RWPE2 (cell line): ENCODE measurements around the gene XPR1.

Experiments used
- ATAC-seq: fragments of 200-7000 bp; cut with Tn5 transposase; 3 replicates; pipeline ENCODE4 v1.9.1; 2021; ENCODE audit warnings: low read depth
- DNase-seq: peaks from one replicate; pipeline ENCODE4 v3.0.0-alpha.2; 2020; ENCODE audit warnings: low spot score
- H3K27ac ChIP-seq: fragments of 450-650 bp; 2 replicates; pipeline ENCODE4 v1.5.1; 2017; ENCODE audit warnings: mild to moderate bottlenecking; ENCODE audit not compliant: poor library complexity, severe bottlenecking
- H3K27me3 ChIP-seq: fragments of 250-450 bp; sonication (Bioruptor Pico); 2 replicates; pipeline ENCODE4 v1.5.1; 2021; ENCODE audit warnings: mild to moderate bottlenecking, moderate library complexity; ENCODE audit not compliant: insufficient read depth, poor library complexity, severe bottlenecking
- H3K36me3 ChIP-seq: fragments of 250-450 bp; sonication (Bioruptor Pico); 2 replicates; pipeline ENCODE4 v1.5.1; 2020; ENCODE audit warnings: low read depth, mild to moderate bottlenecking, moderate library complexity
- H3K4me1 ChIP-seq: fragments of 250-450 bp; sonication (Bioruptor Pico); 2 replicates; pipeline ENCODE4 v1.5.1; 2021; ENCODE audit warnings: mild to moderate bottlenecking, moderate library complexity; ENCODE audit not compliant: insufficient read depth, poor library complexity, severe bottlenecking
- H3K4me3 ChIP-seq: fragments of 250-450 bp; sonication (Bioruptor Pico); 2 replicates; pipeline ENCODE4 v1.5.1; 2021; ENCODE audit warnings: mild to moderate bottlenecking, moderate library complexity; ENCODE audit not compliant: severe bottlenecking
- H3K9me3 ChIP-seq: fragments of 250-450 bp; sonication (Bioruptor Pico); 2 replicates; pipeline ENCODE4 v1.5.1; 2021; ENCODE audit warnings: mild to moderate bottlenecking, moderate library complexity; ENCODE audit not compliant: severe bottlenecking
- TF ChIP-seq, protein P1 (sequence below): fragments of 450-650 bp; IDR thresholded peaks from one replicate; pipeline ENCODE4 v1.5.1; 2017; ENCODE audit warnings: mild to moderate bottlenecking, moderate library complexity; ENCODE audit not compliant: poor library complexity, severe bottlenecking

Gene XPR1

DNA sequence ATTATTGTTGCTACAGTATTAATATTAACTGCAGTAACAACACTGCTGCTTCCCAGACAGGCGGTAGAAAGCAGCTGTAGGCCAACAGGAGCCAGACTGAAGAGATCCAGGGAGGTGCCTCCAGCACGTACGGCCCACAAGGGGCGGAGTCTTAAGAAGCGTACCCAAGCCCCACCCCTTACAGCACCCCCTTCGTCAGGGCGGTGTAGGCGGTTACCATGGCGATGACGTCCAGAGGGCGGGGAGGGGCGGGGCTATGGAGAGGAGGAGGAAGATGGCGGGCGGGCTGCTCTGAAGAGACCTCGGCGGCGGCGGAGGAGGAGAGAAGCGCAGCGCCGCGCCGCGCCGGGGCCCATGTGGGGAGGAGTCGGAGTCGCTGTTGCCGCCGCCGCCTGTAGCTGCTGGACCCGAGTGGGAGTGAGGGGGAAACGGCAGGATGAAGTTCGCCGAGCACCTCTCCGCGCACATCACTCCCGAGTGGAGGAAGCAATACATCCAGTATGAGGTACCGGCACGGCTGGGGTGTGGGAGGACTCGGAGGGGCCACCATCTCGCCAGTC lies at the start of gene XPR1:
Gene XPR1 (plus strand): TSS at position 257 of the 560 bp plus-strand sequence. CDS start 180 bp downstream, at position 437.
- no peaks in the 10 kb centered on the region for H3K36me3 ChIP-seq
- ATAC-seq (peak; percentile 94), DNase-seq (peak; percentile 97)
- no peaks in the 10 kb centered on the region for H3K27me3 ChIP-seq
- H3K4me3 ChIP-seq = peak within 1 kb of the TSS; percentile 84
- no peaks in the 10 kb centered on the region for H3K9me3 ChIP-seq
- TF ChIP-seq, protein P1, sequence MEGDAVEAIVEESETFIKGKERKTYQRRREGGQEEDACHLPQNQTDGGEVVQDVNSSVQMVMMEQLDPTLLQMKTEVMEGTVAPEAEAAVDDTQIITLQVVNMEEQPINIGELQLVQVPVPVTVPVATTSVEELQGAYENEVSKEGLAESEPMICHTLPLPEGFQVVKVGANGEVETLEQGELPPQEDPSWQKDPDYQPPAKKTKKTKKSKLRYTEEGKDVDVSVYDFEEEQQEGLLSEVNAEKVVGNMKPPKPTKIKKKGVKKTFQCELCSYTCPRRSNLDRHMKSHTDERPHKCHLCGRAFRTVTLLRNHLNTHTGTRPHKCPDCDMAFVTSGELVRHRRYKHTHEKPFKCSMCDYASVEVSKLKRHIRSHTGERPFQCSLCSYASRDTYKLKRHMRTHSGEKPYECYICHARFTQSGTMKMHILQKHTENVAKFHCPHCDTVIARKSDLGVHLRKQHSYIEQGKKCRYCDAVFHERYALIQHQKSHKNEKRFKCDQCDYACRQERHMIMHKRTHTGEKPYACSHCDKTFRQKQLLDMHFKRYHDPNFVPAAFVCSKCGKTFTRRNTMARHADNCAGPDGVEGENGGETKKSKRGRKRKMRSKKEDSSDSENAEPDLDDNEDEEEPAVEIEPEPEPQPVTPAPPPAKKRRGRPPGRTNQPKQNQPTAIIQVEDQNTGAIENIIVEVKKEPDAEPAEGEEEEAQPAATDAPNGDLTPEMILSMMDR = peak; percentile 22
- peaks cover 29% of the 10 kb centered on the region for H3K4me1 ChIP-seq
- H3K27ac ChIP-seq = peak within 1 kb of the TSS; percentile 42

DNA sequence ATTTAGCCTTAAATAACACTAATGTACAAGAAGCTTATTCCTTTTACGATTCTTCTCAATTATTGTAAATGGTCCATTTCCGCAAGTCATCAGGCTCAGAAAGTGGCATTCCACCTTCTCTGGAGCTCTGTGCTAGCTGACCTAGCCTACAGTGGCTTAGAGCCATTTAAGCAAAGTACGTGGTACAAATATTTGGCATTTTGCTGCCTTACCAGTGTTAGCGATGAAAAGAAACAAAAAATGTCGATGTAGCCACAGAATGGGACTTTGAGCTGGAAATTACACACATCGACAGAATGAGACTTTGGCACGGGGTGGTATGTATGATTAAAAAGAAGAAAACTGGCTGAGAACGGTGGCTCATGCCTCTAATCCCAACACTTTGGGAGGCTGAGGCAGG lies 47.0 kb upstream of the XPR1 start:
- ATAC-seq = no peak

DNA sequence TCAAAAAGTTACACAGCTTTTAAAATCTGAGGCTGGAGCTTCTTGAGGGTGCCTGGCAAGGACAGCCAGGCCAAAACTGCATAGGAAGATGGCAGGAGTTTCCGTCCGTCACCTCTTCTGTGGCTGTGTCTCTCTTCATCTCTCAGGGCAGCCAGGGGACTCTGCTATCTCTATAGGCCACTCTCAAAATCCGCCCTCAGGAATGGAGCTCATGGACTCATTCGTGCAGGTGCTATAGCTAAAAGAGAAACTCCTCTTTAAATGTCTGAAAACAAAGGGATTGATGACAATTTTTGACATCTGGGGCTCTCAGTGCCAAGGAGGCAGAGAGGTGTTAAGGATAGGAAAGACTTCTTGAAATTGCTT lies 45.8 kb upstream of the XPR1 start:
- peak overlapping the region; percentile 78 for H3K27ac ChIP-seq
- TF ChIP-seq, protein P1 = no peak
- no peaks in the 10 kb centered on the region for H3K27me3 ChIP-seq
- peaks cover 18% of the 10 kb centered on the region for H3K4me1 ChIP-seq
- H3K36me3 ChIP-seq = no peaks in the 10 kb centered on the region
- no peak overlapping the region for H3K4me3 ChIP-seq
- ATAC-seq (no peak), DNase-seq (no peak)
- H3K9me3 ChIP-seq = peaks cover 10% of the 10 kb centered on the region

More for the DNA sequence above, 47.0 kb upstream of the XPR1 start:
- peaks cover 23% of the 10 kb centered on the region for H3K4me1 ChIP-seq
- H3K27ac ChIP-seq = peak overlapping the region; percentile 78
- TF ChIP-seq, protein P1 = no peak
- no peaks in the 10 kb centered on the region for H3K27me3 ChIP-seq
- no peak overlapping the region for H3K4me3 ChIP-seq
- DNase-seq = no peak
- H3K36me3 ChIP-seq = no peaks in the 10 kb centered on the region
- H3K9me3 ChIP-seq = peaks cover 10% of the 10 kb centered on the region

DNA sequence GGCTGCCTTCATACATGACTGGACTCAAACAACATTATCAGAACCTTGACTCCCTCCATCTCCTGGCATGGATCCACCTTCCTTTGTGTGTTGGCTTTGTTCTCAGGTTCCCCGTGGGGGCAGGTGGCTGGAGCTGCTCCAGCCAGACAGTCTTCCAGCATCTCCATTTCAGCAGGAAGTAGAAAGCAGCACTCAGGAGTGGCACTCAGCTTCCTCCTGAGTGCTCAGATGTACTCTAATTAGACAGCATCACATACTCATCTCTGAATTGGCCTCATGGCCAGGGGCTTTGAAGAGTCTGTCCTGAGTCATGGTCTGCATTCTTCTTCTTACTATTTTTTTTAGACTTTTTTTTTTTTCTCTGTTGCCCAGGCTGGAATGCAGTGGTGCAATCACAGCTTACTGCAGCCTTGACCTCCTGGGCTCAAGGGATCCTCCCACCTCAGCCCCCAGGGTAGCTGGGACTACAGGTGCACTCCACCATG lies 45.1 kb upstream of the XPR1 start:
- H3K36me3 ChIP-seq = no peaks in the 10 kb centered on the region
- no peak overlapping the region for H3K4me3 ChIP-seq
- no peak for DNase-seq
- peaks cover 18% of the 10 kb centered on the region for H3K4me1 ChIP-seq
- TF ChIP-seq, protein P1 = no peak
- peak overlapping the region; percentile 78 for H3K27ac ChIP-seq
- ATAC-seq = peak; percentile 88
- peaks cover 10% of the 10 kb centered on the region for H3K9me3 ChIP-seq
- H3K27me3 ChIP-seq = no peaks in the 10 kb centered on the region

DNA sequence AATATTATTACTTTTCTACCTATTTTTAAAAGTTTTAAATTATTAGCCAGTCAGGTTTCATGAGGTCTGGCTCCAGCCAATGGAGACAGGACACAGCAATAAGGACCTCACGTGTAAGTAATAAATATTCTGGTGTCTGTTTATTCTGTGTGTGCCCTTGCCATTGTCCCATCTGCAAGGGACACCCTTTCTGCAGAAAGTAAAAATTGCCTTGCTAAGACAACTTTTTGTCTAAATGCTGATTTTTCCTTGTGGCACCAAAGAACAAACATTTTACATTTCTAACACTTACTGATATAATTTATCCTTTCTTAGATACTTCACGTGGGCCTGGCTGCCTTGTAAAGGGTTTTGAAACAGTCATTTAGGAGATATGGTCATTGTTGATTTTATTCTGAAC lies 43.7 kb upstream of the XPR1 start:
- peaks cover 18% of the 10 kb centered on the region for H3K4me1 ChIP-seq
- DNase-seq (no peak), ATAC-seq (no peak)
- no peaks in the 10 kb centered on the region for H3K27me3 ChIP-seq
- TF ChIP-seq, protein P1 = no peak
- H3K9me3 ChIP-seq = peaks cover 10% of the 10 kb centered on the region
- H3K27ac ChIP-seq = no peak overlapping the region
- no peaks in the 10 kb centered on the region for H3K36me3 ChIP-seq
- H3K4me3 ChIP-seq = no peak overlapping the region
